Measurements from ENCODE around the gene MMP2. TPM values are rescaled to one million over a fixed set of nuclear protein-coding genes. Genes with fewer than 3 reads are reported as not detected.
A peak's percentile ranks its signal among the peaks of the same experiment; 100 is the strongest.

Gene MMP2
- total RNA-seq, 2 experiments from 2014 or later = not detected

- H3K4me1 Mint-ChIP-seq = peaks cover 9% of the 10 kb centered on the region
- no peak within 1 kb of the TSS for H3K27ac Mint-ChIP-seq
- H3K4me3 Mint-ChIP-seq = peak within 1 kb of the TSS; percentile 56
- H3K36me3 Mint-ChIP-seq = no peaks in the 10 kb centered on the region
- H3K27me3 Mint-ChIP-seq = peaks cover 64% of the 10 kb centered on the region
- DNase-seq = peak; percentile 46
- H3K9me3 Mint-ChIP-seq = peaks cover 6% of the 10 kb centered on the region
These were observed 30.2 kb downstream of the MMP2 start, which contains the start of gene LPCAT2 for GRCh38 chr16:55508941-55509931. TSS of gene LPCAT2 (plus strand) at chr16:55509072. CDS start at chr16:55509182, 110 bp downstream.

GRCh38 chr16:55510185-55510805, 31.3 kb downstream of the MMP2 start:
- Mint-ChIP-seq H3K27ac (no peak overlapping the region), H3K9me3 (peaks cover 6% of the 10 kb centered on the region), H3K27me3 (peaks cover 69% of the 10 kb centered on the region), H3K36me3 (no peaks in the 10 kb centered on the region), H3K4me3 (no peak overlapping the region), H3K4me1 (peaks cover 9% of the 10 kb centered on the region)
- DNase-seq = no peak

- DNase-seq = no peak
- Mint-ChIP-seq H3K4me3 (no peak overlapping the region), H3K9me3 (peaks cover 6% of the 10 kb centered on the region), H3K27me3 (peaks cover 58% of the 10 kb centered on the region), H3K36me3 (no peaks in the 10 kb centered on the region), H3K27ac (no peak overlapping the region), H3K4me1 (peaks cover 9% of the 10 kb centered on the region)
These were observed 33.9 kb downstream of the MMP2 start for GRCh38 chr16:55512941-55513340.

- Mint-ChIP-seq H3K4me1 (peaks cover 8% of the 10 kb centered on the region), H3K4me3 (no peak overlapping the region), H3K9me3 (peaks cover 6% of the 10 kb centered on the region), H3K27ac (no peak overlapping the region), H3K27me3 (peaks cover 53% of the 10 kb centered on the region), H3K36me3 (no peaks in the 10 kb centered on the region)
- DNase-seq = no peak
These were observed 34.6 kb downstream of the MMP2 start for GRCh38 chr16:55513616-55514015.

GRCh38 chr16:55515111-55515510, 36.1 kb downstream of the MMP2 start:
- Mint-ChIP-seq H3K4me3 (no peak overlapping the region), H3K9me3 (peaks cover 6% of the 10 kb centered on the region), H3K27ac (no peak overlapping the region), H3K4me1 (no peaks in the 10 kb centered on the region), H3K36me3 (no peaks in the 10 kb centered on the region), H3K27me3 (peaks cover 38% of the 10 kb centered on the region)
- no peak for DNase-seq

GRCh38 chr16:55521792-55522191, 42.8 kb downstream of the MMP2 start:
- Mint-ChIP-seq H3K4me1 (no peaks in the 10 kb centered on the region), H3K27ac (no peak overlapping the region)

GRCh38 chr16:55526441-55526840, 47.4 kb downstream of the MMP2 start:
- Mint-ChIP-seq H3K27ac (no peak overlapping the region), H3K4me3 (no peak overlapping the region), H3K27me3 (no peaks in the 10 kb centered on the region), H3K9me3 (peaks cover 4% of the 10 kb centered on the region), H3K36me3 (no peaks in the 10 kb centered on the region), H3K4me1 (no peaks in the 10 kb centered on the region)
- DNase-seq = no peak

More at GRCh38 chr16:55521792-55522191, 42.8 kb downstream of the MMP2 start:
- DNase-seq = no peak
- Mint-ChIP-seq H3K36me3 (no peaks in the 10 kb centered on the region), H3K9me3 (peaks cover 5% of the 10 kb centered on the region), H3K4me3 (no peak overlapping the region), H3K27me3 (no peaks in the 10 kb centered on the region)

GRCh38 chr16:55527885-55528284, 48.9 kb downstream of the MMP2 start:
- H3K9me3 Mint-ChIP-seq = no peaks in the 10 kb centered on the region
- H3K4me3 Mint-ChIP-seq = no peak overlapping the region
- no peak for DNase-seq
- H3K27me3 Mint-ChIP-seq = peaks cover 3% of the 10 kb centered on the region
- H3K27ac Mint-ChIP-seq = no peak overlapping the region
- no peaks in the 10 kb centered on the region for H3K36me3 Mint-ChIP-seq
- H3K4me1 Mint-ChIP-seq = no peaks in the 10 kb centered on the region

GRCh38 chr16:55529018-55529417, 50.0 kb downstream of the MMP2 start:
- H3K4me1 Mint-ChIP-seq = no peaks in the 10 kb centered on the region
- no peak for DNase-seq
- no peaks in the 10 kb centered on the region for H3K9me3 Mint-ChIP-seq
- H3K27me3 Mint-ChIP-seq = peaks cover 3% of the 10 kb centered on the region
- no peak overlapping the region for H3K27ac Mint-ChIP-seq
- no peaks in the 10 kb centered on the region for H3K36me3 Mint-ChIP-seq
- H3K4me3 Mint-ChIP-seq = no peak overlapping the region

GRCh38 chr16:55530316-55530856, 51.4 kb downstream of the MMP2 start:
- H3K36me3 Mint-ChIP-seq = no peaks in the 10 kb centered on the region
- peaks cover 3% of the 10 kb centered on the region for H3K27me3 Mint-ChIP-seq
- no peaks in the 10 kb centered on the region for H3K9me3 Mint-ChIP-seq
- no peak overlapping the region for H3K27ac Mint-ChIP-seq
- DNase-seq = no peak
- no peaks in the 10 kb centered on the region for H3K4me1 Mint-ChIP-seq
- H3K4me3 Mint-ChIP-seq = no peak overlapping the region

GRCh38 chr16:55532227-55532626, 53.2 kb downstream of the MMP2 start:
- H3K27ac Mint-ChIP-seq = no peak overlapping the region
- no peak overlapping the region for H3K4me3 Mint-ChIP-seq
- H3K27me3 Mint-ChIP-seq = peaks cover 3% of the 10 kb centered on the region
- no peaks in the 10 kb centered on the region for H3K36me3 Mint-ChIP-seq
- H3K9me3 Mint-ChIP-seq = no peaks in the 10 kb centered on the region
- no peak for DNase-seq
- H3K4me1 Mint-ChIP-seq = no peaks in the 10 kb centered on the region

GRCh38 chr16:55534756-55535155, 55.8 kb downstream of the MMP2 start:
- H3K4me1 Mint-ChIP-seq = no peaks in the 10 kb centered on the region
- H3K27me3 Mint-ChIP-seq = peaks cover 3% of the 10 kb centered on the region
- DNase-seq = no peak
- H3K27ac Mint-ChIP-seq = no peak overlapping the region
- H3K36me3 Mint-ChIP-seq = no peaks in the 10 kb centered on the region
- no peaks in the 10 kb centered on the region for H3K9me3 Mint-ChIP-seq
- H3K4me3 Mint-ChIP-seq = no peak overlapping the region

GRCh38 chr16:55539049-55539448, 60.1 kb downstream of the MMP2 start:
- no peaks in the 10 kb centered on the region for H3K9me3 Mint-ChIP-seq
- no peaks in the 10 kb centered on the region for H3K4me1 Mint-ChIP-seq
- no peaks in the 10 kb centered on the region for H3K36me3 Mint-ChIP-seq
- no peak overlapping the region for H3K4me3 Mint-ChIP-seq
- DNase-seq = no peak
- H3K27me3 Mint-ChIP-seq = no peaks in the 10 kb centered on the region
- no peak overlapping the region for H3K27ac Mint-ChIP-seq

- H3K4me3 Mint-ChIP-seq = no peak overlapping the region
- no peaks in the 10 kb centered on the region for H3K9me3 Mint-ChIP-seq
- no peaks in the 10 kb centered on the region for H3K4me1 Mint-ChIP-seq
- H3K36me3 Mint-ChIP-seq = no peaks in the 10 kb centered on the region
- no peak for DNase-seq
- H3K27me3 Mint-ChIP-seq = no peaks in the 10 kb centered on the region
- no peak overlapping the region for H3K27ac Mint-ChIP-seq
These were observed 60.5 kb downstream of the MMP2 start for GRCh38 chr16:55539488-55539887.

- Mint-ChIP-seq H3K9me3 (no peaks in the 10 kb centered on the region), H3K4me3 (no peak overlapping the region), H3K27ac (no peak overlapping the region), H3K27me3 (peaks cover 3% of the 10 kb centered on the region), H3K36me3 (no peaks in the 10 kb centered on the region), H3K4me1 (no peaks in the 10 kb centered on the region)
- DNase-seq = no peak
These were observed 61.2 kb downstream of the MMP2 start for GRCh38 chr16:55540221-55540620.

Measured in activated naive CD8-positive, alpha-beta T cell treated with anti-CD3 and anti-CD28 coated beads for 36 hours (primary cell).